WERI-Rb-1 (cell line): ENCODE results near the gene CDC42SE1.
"Not testable (repeated sequence)": the region's sequence is repeated elsewhere in the genome, so short reads cannot be mapped to it uniquely, and the experiment has no call there.

Source experiments
- DNase-seq: peaks from one replicate; pipeline ENCODE4 v3.0.0-alpha.2; 2020
- H3K27ac ChIP-seq: fragments of 250-450 bp; sonication (Bioruptor Pico); 2 replicates; pipeline ENCODE4 v1.5.1; 2020; ENCODE audit warnings: mild to moderate bottlenecking, moderate library complexity
- H3K27me3 ChIP-seq: fragments of 250-450 bp; sonication (Bioruptor Pico); 2 replicates; pipeline ENCODE4 v1.5.1; 2021; ENCODE audit warnings: mild to moderate bottlenecking, low read depth, moderate library complexity; ENCODE audit not compliant: insufficient read depth, severe bottlenecking
- H3K36me3 ChIP-seq: fragments of 250-450 bp; sonication (Bioruptor Pico); 2 replicates; pipeline ENCODE4 v1.5.1; 2020; ENCODE audit warnings: mild to moderate bottlenecking, moderate library complexity
- H3K4me3 ChIP-seq: 2 replicates; pipeline ENCODE4 v1.5.1; 2011; ENCODE audit warnings: low read depth, mild to moderate bottlenecking, control low read depth, low read length
- H3K9me3 ChIP-seq: fragments of 250-450 bp; sonication (Bioruptor Pico); 2 replicates; pipeline ENCODE4 v1.5.1; 2021; ENCODE audit warnings: mild to moderate bottlenecking, moderate library complexity; ENCODE audit not compliant: severe bottlenecking
- TF ChIP-seq, protein P1 (sequence below): IDR thresholded peaks from 2 replicates; pipeline ENCODE4 v1.5.1; 2011; ENCODE audit warnings: low read depth, mild to moderate bottlenecking, control low read depth, inconsistent platforms, low read length

The CDC42SE1 gene

DNA sequence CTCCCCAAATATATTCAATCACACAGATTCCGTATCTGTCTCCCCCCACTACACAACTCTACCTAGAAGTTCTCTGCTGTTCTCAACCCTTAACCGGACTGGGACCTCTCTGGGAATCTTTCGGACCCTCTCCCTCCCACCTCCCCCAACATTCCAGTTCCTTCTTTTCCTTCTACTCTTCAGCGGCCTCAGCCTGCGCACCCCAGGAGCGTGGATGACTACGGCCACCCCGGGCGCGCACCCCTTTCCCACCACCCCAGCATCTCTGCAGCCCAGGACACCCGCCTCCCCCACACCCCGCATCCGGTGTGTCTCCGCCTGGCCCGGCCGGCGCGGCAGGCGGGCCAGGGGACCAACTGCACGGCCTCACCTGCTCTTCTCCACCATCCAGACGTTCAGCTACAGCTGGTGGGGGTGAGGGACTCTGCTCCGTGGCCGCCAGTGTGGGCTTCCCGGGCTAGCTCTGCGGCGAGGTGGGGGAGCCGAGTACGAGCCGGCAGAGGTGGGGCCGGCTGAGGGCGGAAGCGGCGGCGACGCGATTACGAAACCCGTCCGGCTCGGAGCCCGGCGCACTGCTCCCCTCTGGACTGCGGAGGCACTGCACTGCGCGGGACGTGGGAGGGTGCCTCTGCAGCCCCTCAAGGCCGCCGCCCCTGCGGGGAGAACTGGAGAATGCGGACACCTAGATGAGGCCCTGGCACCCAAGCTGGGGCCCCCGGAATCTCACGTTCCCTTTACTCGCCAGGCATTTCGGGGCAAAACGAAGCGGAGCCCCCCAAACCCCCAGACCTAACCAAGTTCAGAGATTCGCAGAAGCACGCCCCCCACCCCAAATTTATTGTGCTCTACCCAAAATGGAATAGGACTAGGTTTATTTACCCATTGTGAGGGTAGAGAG lies at the start of gene CDC42SE1:
Gene CDC42SE1 (minus strand): TSS at position 514 of the 898 bp plus-strand sequence. CDS start 3,892 bp downstream, outside the sequence.
- Histone ChIP-seq H3K27me3 (no peaks in the 10 kb centered on the region), H3K27ac (peak within 1 kb of the TSS; percentile 79), H3K9me3 (no peaks in the 10 kb centered on the region), H3K36me3 (peaks cover 62% of the 10 kb centered on the region), H3K4me3 (peak within 1 kb of the TSS; percentile 90)
- TF ChIP-seq, protein P1, sequence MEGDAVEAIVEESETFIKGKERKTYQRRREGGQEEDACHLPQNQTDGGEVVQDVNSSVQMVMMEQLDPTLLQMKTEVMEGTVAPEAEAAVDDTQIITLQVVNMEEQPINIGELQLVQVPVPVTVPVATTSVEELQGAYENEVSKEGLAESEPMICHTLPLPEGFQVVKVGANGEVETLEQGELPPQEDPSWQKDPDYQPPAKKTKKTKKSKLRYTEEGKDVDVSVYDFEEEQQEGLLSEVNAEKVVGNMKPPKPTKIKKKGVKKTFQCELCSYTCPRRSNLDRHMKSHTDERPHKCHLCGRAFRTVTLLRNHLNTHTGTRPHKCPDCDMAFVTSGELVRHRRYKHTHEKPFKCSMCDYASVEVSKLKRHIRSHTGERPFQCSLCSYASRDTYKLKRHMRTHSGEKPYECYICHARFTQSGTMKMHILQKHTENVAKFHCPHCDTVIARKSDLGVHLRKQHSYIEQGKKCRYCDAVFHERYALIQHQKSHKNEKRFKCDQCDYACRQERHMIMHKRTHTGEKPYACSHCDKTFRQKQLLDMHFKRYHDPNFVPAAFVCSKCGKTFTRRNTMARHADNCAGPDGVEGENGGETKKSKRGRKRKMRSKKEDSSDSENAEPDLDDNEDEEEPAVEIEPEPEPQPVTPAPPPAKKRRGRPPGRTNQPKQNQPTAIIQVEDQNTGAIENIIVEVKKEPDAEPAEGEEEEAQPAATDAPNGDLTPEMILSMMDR, result peak; percentile 99
- DNase-seq, result peak; percentile 98

- no peak for DNase-seq
- H3K4me3 ChIP-seq, result no peak overlapping the region
- no peaks in the 10 kb centered on the region for H3K9me3 ChIP-seq
- H3K27ac ChIP-seq, result no peak overlapping the region
- TF ChIP-seq, protein P1, result no peak
- H3K36me3 ChIP-seq, result no peaks in the 10 kb centered on the region; the same call in 1 of the 2 replicates
- no peaks in the 10 kb centered on the region for H3K27me3 ChIP-seq
Observed at GRCh38 chr1:151108331-151108730, 48.9 kb upstream of the CDC42SE1 start.

DNA sequence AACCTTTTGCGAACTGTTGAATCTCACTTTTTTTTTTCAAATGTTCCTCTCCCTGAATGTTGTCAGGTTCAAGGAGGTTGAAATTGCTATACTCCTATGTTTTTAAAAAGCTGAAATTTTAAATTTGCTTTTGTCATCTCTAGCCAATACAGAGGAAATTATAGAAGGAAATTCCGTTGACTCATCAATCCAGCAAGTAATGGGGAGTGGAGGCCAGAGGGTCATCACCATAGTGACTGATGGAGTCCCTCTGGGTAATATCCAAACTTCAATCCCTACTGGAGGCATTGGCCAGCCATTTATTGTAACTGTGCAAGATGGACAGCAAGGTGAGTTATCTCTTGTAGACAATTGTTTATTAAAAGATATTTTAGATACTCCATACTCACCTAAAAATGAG lies 47.5 kb upstream of the CDC42SE1 start:
- Histone ChIP-seq H3K4me3 (no peak overlapping the region), H3K36me3 (no peaks in the 10 kb centered on the region; the same call in 1 of the 2 replicates), H3K27ac (no peak overlapping the region), H3K27me3 (no peaks in the 10 kb centered on the region), H3K9me3 (no peaks in the 10 kb centered on the region)
- TF ChIP-seq, protein P1, result no peak
- no peak for DNase-seq

GRCh38 chr1:151104630-151105029 lies 45.2 kb upstream of the CDC42SE1 start:
- TF ChIP-seq, protein P1, result no peak
- no peaks in the 10 kb centered on the region for H3K27me3 ChIP-seq
- H3K4me3 ChIP-seq, result no peak overlapping the region
- no peak for DNase-seq
- H3K36me3 ChIP-seq, result no peaks in the 10 kb centered on the region; the same call in 1 of the 2 replicates
- no peaks in the 10 kb centered on the region for H3K9me3 ChIP-seq
- H3K27ac ChIP-seq, result no peak overlapping the region

DNA sequence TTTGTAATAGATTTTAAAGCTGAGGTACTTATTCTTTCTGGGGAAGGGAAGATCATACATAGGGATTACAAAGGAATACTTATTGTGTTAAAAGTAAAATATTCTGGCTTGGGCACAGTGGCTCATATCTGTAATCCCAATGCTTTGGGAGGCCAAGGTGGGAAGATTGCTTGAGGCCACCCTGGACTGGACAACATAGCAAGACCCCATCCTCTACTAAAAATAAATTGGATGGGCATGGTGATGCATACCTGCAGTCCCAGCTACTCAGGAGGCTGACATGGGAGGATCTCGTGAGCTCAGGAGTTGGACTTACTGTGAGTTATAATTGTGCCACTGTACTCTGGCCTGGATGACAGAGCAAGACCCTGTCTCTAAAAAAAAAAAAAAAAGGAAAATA lies 38.7 kb upstream of the CDC42SE1 start:
- no peaks in the 10 kb centered on the region for H3K27me3 ChIP-seq
- H3K36me3 ChIP-seq, result peaks cover 7% of the 10 kb centered on the region; the same call in 1 of the 2 replicates
- DNase-seq, result no peak
- no peak overlapping the region for H3K27ac ChIP-seq
- H3K9me3 ChIP-seq, result no peaks in the 10 kb centered on the region
- no peak overlapping the region for H3K4me3 ChIP-seq
- TF ChIP-seq, protein P1, result no peak

DNA sequence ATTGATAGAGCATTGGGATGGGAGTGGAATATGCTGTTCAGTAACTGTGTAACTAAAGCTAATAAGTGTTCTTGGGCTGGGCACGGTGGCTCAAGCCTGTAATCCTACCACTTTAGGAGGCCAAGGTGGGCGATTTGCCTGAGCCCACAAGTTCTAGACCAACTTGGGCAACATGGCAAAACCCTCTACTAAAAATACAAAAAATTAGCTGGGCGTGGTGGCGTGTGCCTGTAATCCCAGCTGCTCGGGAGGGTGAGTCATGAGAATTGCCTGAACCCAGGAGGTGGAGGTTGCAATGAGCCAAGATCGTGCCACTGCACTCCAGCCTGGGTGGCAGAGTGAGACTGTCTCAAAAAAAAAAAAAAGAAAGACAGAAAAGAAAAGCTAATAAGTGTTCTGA lies 38.0 kb upstream of the CDC42SE1 start:
- DNase-seq, H3K27me3 ChIP-seq, H3K27ac ChIP-seq, H3K36me3 ChIP-seq, H3K4me3 ChIP-seq, H3K9me3 ChIP-seq: not testable (repeated sequence)
